GM18508 (cell line): Measurements from ENCODE around the gene ENTPD6.
"Not testable (repeated sequence)": the region's sequence is repeated elsewhere in the genome, so short reads cannot be mapped to it uniquely, and the experiment has no call there.

Source experiments
- ATAC-seq: cut with Tn5 transposase; IDR thresholded peaks from one replicate; pipeline ENCODE4 v1.9.1; 2021; ENCODE audit warnings: moderate number of reproducible peaks; ENCODE audit not compliant: insufficient read depth, unreplicated experiment

ENTPD6 gene

GRCh38 chr20:25195014-25195961 lies at the start of gene ENTPD6:
ENTPD6 (plus strand) TSS chr20:25195712; CDS start chr20:25206537, 10,825 bp downstream.
- ATAC-seq, result peak; percentile 48

GRCh38 chr20:25146976-25147375 lies 48.5 kb upstream of the ENTPD6 start:
- ATAC-seq, result no peak

GRCh38 chr20:25147716-25148115 lies 47.8 kb upstream of the ENTPD6 start:
- ATAC-seq, result no peak

GRCh38 chr20:25148181-25148981 lies 47.1 kb upstream of the ENTPD6 start:
- no peak for ATAC-seq

GRCh38 chr20:25148982-25149846 lies 46.3 kb upstream of the ENTPD6 start:
- no peak for ATAC-seq

- no peak for ATAC-seq
Observed at GRCh38 chr20:25150016-25150415, 45.5 kb upstream of the ENTPD6 start.

GRCh38 chr20:25158043-25158442 lies 37.5 kb upstream of the ENTPD6 start:
- ATAC-seq, result no peak

GRCh38 chr20:25160467-25160866 lies 35.0 kb upstream of the ENTPD6 start:
- ATAC-seq, result peak; percentile 64

- no peak for ATAC-seq
Observed at GRCh38 chr20:25160897-25161296, 34.6 kb upstream of the ENTPD6 start.

- no peak for ATAC-seq
Observed at GRCh38 chr20:25165128-25165527, 30.4 kb upstream of the ENTPD6 start.

GRCh38 chr20:25166105-25166782 lies 29.3 kb upstream of the ENTPD6 start:
- ATAC-seq, result not testable (repeated sequence)

GRCh38 chr20:25173321-25173720 lies 22.2 kb upstream of the ENTPD6 start:
- no peak for ATAC-seq

GRCh38 chr20:25173886-25174308 lies 21.6 kb upstream of the ENTPD6 start:
- ATAC-seq, result no peak

- ATAC-seq, result no peak
Observed at GRCh38 chr20:25176184-25176583, 19.3 kb upstream of the ENTPD6 start.

- ATAC-seq, result no peak
Observed at GRCh38 chr20:25177890-25178321, 17.6 kb upstream of the ENTPD6 start.

GRCh38 chr20:25178563-25179438 lies 16.7 kb upstream of the ENTPD6 start:
- ATAC-seq, result no peak

- no peak for ATAC-seq
Observed at GRCh38 chr20:25179439-25180089, 15.9 kb upstream of the ENTPD6 start.

GRCh38 chr20:25184391-25184790 lies 11.1 kb upstream of the ENTPD6 start:
- not testable (repeated sequence) for ATAC-seq
